ENCODE results near the gene SMARCA2.
"Not testable (repeated sequence)": the region's sequence is repeated elsewhere in the genome, so short reads cannot be mapped to it uniquely, and the experiment has no call there.

The SMARCA2 gene

DNA sequence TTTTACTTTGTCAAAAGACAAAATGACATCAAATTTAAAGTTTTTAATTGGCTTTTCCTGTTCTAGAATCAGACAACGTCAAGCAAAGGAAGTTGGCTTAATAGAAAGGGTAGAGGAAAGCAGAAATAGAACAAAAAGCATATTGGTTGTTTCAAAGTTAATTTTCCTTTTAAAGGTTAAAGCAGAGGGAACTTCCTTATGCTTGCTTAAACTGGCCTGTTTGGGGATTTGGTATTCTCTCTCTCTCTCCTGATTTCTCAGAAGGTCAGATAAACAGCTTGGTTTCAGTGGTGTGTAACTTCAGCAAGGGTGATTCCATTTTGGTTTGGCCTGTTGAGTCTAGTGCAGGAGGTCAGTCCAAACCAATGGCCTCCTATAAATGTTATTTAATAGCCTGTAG lies 127.1 kb downstream of the SMARCA2 start:
- H3K27ac ChIP-seq: no peak overlapping the region
- H3K36me3 ChIP-seq (ENCODE audit: insufficient read depth): peaks cover 3% of the 10 kb centered on the region; the same call in 1 of the 2 replicates
- 0 out of 2 replicates have a peak, but pooled peaks cover 5% of the 10 kb centered on the region for H4K20me1 ChIP-seq (ENCODE audit: insufficient read depth)
- no peaks in the 10 kb centered on the region for H3K27me3 ChIP-seq (ENCODE audit: insufficient read depth, low read depth)
- peaks cover 22% of the 10 kb centered on the region; the same call in 1 of the 2 replicates for H3K79me2 ChIP-seq (ENCODE audit: insufficient read depth, low read depth)
- TF ChIP-seq, protein P1, sequence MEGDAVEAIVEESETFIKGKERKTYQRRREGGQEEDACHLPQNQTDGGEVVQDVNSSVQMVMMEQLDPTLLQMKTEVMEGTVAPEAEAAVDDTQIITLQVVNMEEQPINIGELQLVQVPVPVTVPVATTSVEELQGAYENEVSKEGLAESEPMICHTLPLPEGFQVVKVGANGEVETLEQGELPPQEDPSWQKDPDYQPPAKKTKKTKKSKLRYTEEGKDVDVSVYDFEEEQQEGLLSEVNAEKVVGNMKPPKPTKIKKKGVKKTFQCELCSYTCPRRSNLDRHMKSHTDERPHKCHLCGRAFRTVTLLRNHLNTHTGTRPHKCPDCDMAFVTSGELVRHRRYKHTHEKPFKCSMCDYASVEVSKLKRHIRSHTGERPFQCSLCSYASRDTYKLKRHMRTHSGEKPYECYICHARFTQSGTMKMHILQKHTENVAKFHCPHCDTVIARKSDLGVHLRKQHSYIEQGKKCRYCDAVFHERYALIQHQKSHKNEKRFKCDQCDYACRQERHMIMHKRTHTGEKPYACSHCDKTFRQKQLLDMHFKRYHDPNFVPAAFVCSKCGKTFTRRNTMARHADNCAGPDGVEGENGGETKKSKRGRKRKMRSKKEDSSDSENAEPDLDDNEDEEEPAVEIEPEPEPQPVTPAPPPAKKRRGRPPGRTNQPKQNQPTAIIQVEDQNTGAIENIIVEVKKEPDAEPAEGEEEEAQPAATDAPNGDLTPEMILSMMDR (conservative IDR thresholded peaks at IDR 0.05; ENCODE audit: low read depth, low read length): no peak
- H3K9ac ChIP-seq: no peak overlapping the region
- no peak overlapping the region for H3K4me2 ChIP-seq
- no peak overlapping the region for H3K4me3 ChIP-seq (IDR thresholded peaks at IDR 0.05; ENCODE audit: insufficient read depth, low read depth, low read length)
- H3K4me1 ChIP-seq (ENCODE audit: low read depth, poor library complexity, severe bottlenecking): no peaks in the 10 kb centered on the region
- H2AFZ ChIP-seq (ENCODE audit: low read depth): no peak overlapping the region

DNA sequence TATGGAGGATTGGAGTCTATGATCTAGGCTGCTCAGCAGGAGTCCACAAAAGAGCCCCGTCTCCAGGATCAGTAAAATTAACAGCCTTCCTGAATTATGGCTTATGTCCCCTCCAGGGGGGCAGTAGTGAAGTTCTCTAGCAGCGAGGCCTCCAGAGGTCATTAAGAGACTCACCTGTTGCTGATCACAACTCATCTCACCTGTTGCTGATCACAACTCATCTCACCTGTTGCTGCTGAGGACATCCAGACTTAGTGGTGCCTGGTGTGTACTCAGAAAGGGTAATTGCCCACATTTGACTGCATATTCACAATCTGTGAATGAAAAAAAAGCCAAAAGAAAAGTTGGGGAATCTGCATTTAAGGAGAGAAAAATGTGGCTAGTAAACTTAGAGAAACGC lies 129.5 kb downstream of the SMARCA2 start:
- TF ChIP-seq, protein P1 (conservative IDR thresholded peaks at IDR 0.05; ENCODE audit: low read depth, low read length): no peak
- H3K79me2 ChIP-seq (ENCODE audit: insufficient read depth, low read depth): peaks cover 16% of the 10 kb centered on the region; the same call in 1 of the 2 replicates
- H3K36me3 ChIP-seq (ENCODE audit: insufficient read depth): peaks cover 3% of the 10 kb centered on the region; the same call in 1 of the 2 replicates
- H3K27me3 ChIP-seq (ENCODE audit: insufficient read depth, low read depth): no peaks in the 10 kb centered on the region
- no peaks in the 10 kb centered on the region for H3K4me1 ChIP-seq (ENCODE audit: low read depth, poor library complexity, severe bottlenecking)
- no peak overlapping the region for H3K4me3 ChIP-seq (IDR thresholded peaks at IDR 0.05; ENCODE audit: insufficient read depth, low read depth, low read length)
- H3K27ac ChIP-seq: no peak overlapping the region
- H3K4me2 ChIP-seq: no peak overlapping the region
- no peak overlapping the region for H3K9ac ChIP-seq
- no peak overlapping the region for H2AFZ ChIP-seq (ENCODE audit: low read depth)
- 0 out of 2 replicates have a peak, but pooled peaks cover 5% of the 10 kb centered on the region for H4K20me1 ChIP-seq (ENCODE audit: insufficient read depth)

DNA sequence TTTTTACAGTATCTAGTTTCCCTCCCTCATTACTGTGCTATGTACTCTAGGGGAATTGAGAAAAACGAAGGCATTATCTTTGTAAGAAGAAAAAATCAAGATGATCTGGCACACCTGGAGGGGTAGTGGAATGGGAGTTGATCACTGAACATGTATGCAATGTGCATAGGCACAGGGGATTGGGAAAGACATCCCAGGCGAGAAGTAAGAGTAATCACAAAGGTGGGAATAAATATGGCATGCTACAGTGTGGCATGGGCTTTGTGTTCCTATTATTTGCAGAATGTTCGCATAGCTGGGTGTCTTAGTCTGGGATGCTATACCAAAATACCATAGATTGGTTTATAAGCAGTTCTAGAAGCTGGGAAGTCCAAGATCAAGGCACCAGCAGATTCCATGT lies 130.6 kb downstream of the SMARCA2 start:
- H3K27me3 ChIP-seq (ENCODE audit: insufficient read depth, low read depth): no peaks in the 10 kb centered on the region
- peaks cover 16% of the 10 kb centered on the region; the same call in 1 of the 2 replicates for H3K79me2 ChIP-seq (ENCODE audit: insufficient read depth, low read depth)
- no peak overlapping the region for H2AFZ ChIP-seq (ENCODE audit: low read depth)
- H3K36me3 ChIP-seq (ENCODE audit: insufficient read depth): no peaks in the 10 kb centered on the region; the same call in 1 of the 2 replicates
- no peaks in the 10 kb centered on the region for H3K4me1 ChIP-seq (ENCODE audit: low read depth, poor library complexity, severe bottlenecking)
- H3K4me3 ChIP-seq (IDR thresholded peaks at IDR 0.05; ENCODE audit: insufficient read depth, low read depth, low read length): no peak overlapping the region
- no peak overlapping the region for H3K27ac ChIP-seq
- 0 out of 2 replicates have a peak, but pooled peaks cover 5% of the 10 kb centered on the region for H4K20me1 ChIP-seq (ENCODE audit: insufficient read depth)
- H3K9ac ChIP-seq: no peak overlapping the region
- TF ChIP-seq, protein P1 (conservative IDR thresholded peaks at IDR 0.05; ENCODE audit: low read depth, low read length): no peak
- no peak overlapping the region for H3K4me2 ChIP-seq

DNA sequence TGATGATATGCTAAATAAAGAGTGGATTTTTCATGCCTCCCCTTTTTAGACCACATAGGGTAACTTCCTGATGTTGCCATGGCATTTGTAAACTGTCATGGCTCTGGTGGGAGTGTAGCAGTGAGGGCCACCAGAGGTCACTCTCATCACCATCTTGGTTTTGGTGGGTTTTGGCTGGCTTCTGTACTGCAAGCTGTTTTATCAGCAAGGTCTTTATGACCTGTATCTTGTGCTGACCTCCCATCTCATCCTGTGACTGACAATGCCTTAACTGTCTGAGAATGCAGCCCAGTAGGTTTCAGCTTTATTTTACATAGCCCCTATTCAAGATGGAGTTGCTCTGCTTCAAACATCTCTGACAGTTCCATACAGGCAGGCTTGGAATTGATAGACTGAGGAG lies 131.6 kb downstream of the SMARCA2 start:
- H2AFZ ChIP-seq (ENCODE audit: low read depth); H3K9ac ChIP-seq; H3K4me1 ChIP-seq (ENCODE audit: low read depth, poor library complexity, severe bottlenecking); H3K27ac ChIP-seq; H3K36me3 ChIP-seq (ENCODE audit: insufficient read depth); H3K27me3 ChIP-seq (ENCODE audit: insufficient read depth, low read depth); H3K4me2 ChIP-seq; H3K4me3 ChIP-seq (IDR thresholded peaks at IDR 0.05; ENCODE audit: insufficient read depth, low read depth, low read length); H4K20me1 ChIP-seq (ENCODE audit: insufficient read depth): not testable (repeated sequence)
- peaks cover 13% of the 10 kb centered on the region; the same call in 1 of the 2 replicates for H3K79me2 ChIP-seq (ENCODE audit: insufficient read depth, low read depth)

DNA sequence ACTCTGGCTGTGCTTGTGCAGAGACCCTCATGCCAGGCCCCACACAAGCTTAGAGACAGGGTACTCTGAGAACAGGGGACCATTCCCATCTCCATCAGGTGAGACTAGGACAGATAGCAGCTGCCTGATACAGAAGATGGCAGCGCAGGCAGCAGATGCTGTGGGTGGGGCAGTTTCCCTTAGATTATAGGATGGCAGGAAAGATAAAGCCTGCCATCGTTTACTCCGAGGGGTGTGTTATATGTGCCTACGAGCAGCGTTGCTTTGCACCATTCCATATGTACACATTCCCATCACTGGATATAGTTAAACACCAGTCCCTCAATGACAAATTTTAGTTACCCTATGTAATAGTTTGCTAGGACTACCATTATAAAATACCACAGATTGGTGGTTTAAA lies 135.2 kb downstream of the SMARCA2 start:
- Histone ChIP-seq H3K27ac (no peak overlapping the region), H3K9ac (no peak overlapping the region), H3K27me3 (ENCODE audit: insufficient read depth, low read depth) (no peaks in the 10 kb centered on the region), H3K4me3 (IDR thresholded peaks at IDR 0.05; ENCODE audit: insufficient read depth, low read depth, low read length) (no peak overlapping the region), H3K4me2 (no peak overlapping the region), H3K36me3 (ENCODE audit: insufficient read depth) (no peaks in the 10 kb centered on the region), H2AFZ (ENCODE audit: low read depth) (no peak overlapping the region), H4K20me1 (ENCODE audit: insufficient read depth) (0 out of 2 replicates have a peak, but pooled peaks cover 4% of the 10 kb centered on the region), H3K79me2 (ENCODE audit: insufficient read depth, low read depth) (peaks cover 17% of the 10 kb centered on the region; the same call in 1 of the 2 replicates), H3K4me1 (ENCODE audit: low read depth, poor library complexity, severe bottlenecking) (no peaks in the 10 kb centered on the region)
- TF ChIP-seq, protein P1 (conservative IDR thresholded peaks at IDR 0.05; ENCODE audit: low read depth, low read length): no peak
